ENCODE measurements around the gene LRRC7.

DNA sequence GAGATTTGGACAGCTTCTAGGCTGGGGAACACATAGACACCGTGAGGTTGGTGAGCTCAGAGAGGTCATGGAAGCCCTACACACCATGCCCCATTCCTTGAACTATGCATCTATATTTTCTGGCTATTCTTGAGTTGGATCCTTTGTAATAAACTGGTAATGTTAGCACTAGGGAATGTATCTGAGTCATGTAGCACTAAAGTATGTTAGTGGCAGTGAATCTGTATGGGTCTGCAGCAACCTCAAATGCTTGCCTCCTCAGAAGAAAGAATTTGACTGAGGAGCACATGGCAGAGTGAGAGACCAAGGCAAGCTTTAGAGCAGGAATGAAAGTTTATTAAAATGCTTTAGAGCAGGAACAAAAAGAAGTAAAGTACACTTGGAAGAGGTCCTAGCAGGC, 43.7 kb upstream of the LRRC7 start:
- TF ChIP-seq POLR2AphosphoS5 (IDR thresholded peaks at IDR 0.05; ENCODE audit: low read depth): no peak
- TF ChIP-seq, protein P1, sequence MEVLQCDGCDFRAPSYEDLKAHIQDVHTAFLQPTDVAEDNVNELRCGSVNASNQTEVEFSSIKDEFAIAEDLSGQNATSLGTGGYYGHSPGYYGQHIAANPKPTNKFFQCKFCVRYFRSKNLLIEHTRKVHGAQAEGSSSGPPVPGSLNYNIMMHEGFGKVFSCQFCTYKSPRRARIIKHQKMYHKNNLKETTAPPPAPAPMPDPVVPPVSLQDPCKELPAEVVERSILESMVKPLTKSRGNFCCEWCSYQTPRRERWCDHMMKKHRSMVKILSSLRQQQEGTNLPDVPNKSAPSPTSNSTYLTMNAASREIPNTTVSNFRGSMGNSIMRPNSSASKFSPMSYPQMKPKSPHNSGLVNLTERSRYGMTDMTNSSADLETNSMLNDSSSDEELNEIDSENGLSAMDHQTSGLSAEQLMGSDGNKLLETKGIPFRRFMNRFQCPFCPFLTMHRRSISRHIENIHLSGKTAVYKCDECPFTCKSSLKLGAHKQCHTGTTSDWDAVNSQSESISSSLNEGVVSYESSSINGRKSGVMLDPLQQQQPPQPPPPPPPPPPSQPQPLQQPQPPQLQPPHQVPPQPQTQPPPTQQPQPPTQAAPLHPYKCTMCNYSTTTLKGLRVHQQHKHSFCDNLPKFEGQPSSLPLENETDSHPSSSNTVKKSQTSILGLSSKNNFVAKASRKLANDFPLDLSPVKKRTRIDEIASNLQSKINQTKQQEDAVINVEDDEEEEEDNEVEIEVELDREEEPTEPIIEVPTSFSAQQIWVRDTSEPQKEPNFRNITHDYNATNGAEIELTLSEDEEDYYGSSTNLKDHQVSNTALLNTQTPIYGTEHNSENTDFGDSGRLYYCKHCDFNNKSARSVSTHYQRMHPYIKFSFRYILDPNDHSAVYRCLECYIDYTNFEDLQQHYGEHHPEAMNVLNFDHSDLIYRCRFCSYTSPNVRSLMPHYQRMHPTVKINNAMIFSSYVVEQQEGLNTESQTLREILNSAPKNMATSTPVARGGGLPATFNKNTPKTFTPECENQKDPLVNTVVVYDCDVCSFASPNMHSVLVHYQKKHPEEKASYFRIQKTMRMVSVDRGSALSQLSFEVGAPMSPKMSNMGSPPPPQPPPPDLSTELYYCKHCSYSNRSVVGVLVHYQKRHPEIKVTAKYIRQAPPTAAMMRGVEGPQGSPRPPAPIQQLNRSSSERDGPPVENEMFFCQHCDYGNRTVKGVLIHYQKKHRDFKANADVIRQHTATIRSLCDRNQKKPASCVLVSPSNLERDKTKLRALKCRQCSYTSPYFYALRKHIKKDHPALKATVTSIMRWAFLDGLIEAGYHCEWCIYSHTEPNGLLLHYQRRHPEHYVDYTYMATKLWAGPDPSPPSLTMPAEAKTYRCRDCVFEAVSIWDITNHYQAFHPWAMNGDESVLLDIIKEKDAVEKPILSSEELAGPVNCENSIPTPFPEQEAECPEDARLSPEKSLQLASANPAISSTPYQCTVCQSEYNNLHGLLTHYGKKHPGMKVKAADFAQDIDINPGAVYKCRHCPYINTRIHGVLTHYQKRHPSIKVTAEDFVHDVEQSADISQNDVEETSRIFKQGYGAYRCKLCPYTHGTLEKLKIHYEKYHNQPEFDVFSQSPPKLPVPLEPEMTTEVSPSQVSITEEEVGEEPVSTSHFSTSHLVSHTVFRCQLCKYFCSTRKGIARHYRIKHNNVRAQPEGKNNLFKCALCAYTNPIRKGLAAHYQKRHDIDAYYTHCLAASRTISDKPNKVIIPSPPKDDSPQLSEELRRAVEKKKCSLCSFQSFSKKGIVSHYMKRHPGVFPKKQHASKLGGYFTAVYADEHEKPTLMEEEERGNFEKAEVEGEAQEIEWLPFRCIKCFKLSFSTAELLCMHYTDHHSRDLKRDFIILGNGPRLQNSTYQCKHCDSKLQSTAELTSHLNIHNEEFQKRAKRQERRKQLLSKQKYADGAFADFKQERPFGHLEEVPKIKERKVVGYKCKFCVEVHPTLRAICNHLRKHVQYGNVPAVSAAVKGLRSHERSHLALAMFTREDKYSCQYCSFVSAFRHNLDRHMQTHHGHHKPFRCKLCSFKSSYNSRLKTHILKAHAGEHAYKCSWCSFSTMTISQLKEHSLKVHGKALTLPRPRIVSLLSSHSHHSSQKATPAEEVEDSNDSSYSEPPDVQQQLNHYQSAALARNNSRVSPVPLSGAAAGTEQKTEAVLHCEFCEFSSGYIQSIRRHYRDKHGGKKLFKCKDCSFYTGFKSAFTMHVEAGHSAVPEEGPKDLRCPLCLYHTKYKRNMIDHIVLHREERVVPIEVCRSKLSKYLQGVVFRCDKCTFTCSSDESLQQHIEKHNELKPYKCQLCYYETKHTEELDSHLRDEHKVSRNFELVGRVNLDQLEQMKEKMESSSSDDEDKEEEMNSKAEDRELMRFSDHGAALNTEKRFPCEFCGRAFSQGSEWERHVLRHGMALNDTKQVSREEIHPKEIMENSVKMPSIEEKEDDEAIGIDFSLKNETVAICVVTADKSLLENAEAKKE (CRISPR knock-in tag; IDR thresholded peaks at IDR 0.05): no peak
- TF ChIP-seq, protein P2, sequence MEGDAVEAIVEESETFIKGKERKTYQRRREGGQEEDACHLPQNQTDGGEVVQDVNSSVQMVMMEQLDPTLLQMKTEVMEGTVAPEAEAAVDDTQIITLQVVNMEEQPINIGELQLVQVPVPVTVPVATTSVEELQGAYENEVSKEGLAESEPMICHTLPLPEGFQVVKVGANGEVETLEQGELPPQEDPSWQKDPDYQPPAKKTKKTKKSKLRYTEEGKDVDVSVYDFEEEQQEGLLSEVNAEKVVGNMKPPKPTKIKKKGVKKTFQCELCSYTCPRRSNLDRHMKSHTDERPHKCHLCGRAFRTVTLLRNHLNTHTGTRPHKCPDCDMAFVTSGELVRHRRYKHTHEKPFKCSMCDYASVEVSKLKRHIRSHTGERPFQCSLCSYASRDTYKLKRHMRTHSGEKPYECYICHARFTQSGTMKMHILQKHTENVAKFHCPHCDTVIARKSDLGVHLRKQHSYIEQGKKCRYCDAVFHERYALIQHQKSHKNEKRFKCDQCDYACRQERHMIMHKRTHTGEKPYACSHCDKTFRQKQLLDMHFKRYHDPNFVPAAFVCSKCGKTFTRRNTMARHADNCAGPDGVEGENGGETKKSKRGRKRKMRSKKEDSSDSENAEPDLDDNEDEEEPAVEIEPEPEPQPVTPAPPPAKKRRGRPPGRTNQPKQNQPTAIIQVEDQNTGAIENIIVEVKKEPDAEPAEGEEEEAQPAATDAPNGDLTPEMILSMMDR (conservative IDR thresholded peaks at IDR 0.05; ENCODE audit: low read depth in 2 of 2): no peak
- TF ChIP-seq EZH2 (IDR thresholded peaks at IDR 0.05; ENCODE audit: low read depth, unreplicated experiment): no peak
- TF ChIP-seq, protein P3, sequence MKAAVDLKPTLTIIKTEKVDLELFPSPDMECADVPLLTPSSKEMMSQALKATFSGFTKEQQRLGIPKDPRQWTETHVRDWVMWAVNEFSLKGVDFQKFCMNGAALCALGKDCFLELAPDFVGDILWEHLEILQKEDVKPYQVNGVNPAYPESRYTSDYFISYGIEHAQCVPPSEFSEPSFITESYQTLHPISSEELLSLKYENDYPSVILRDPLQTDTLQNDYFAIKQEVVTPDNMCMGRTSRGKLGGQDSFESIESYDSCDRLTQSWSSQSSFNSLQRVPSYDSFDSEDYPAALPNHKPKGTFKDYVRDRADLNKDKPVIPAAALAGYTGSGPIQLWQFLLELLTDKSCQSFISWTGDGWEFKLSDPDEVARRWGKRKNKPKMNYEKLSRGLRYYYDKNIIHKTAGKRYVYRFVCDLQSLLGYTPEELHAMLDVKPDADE (IDR thresholded peaks at IDR 0.05): no peak
- TF ChIP-seq STAT1 (IDR thresholded peaks at IDR 0.05; ENCODE audit: unreplicated experiment): no peak
- TF ChIP-seq EZH2phosphoT487 (IDR thresholded peaks at IDR 0.05; ENCODE audit: unreplicated experiment): no peak
- TF ChIP-seq CREB1 (CRISPR knock-in tag; IDR thresholded peaks at IDR 0.05; ENCODE audit: low read depth): no peak
- TF ChIP-seq, protein P4, sequence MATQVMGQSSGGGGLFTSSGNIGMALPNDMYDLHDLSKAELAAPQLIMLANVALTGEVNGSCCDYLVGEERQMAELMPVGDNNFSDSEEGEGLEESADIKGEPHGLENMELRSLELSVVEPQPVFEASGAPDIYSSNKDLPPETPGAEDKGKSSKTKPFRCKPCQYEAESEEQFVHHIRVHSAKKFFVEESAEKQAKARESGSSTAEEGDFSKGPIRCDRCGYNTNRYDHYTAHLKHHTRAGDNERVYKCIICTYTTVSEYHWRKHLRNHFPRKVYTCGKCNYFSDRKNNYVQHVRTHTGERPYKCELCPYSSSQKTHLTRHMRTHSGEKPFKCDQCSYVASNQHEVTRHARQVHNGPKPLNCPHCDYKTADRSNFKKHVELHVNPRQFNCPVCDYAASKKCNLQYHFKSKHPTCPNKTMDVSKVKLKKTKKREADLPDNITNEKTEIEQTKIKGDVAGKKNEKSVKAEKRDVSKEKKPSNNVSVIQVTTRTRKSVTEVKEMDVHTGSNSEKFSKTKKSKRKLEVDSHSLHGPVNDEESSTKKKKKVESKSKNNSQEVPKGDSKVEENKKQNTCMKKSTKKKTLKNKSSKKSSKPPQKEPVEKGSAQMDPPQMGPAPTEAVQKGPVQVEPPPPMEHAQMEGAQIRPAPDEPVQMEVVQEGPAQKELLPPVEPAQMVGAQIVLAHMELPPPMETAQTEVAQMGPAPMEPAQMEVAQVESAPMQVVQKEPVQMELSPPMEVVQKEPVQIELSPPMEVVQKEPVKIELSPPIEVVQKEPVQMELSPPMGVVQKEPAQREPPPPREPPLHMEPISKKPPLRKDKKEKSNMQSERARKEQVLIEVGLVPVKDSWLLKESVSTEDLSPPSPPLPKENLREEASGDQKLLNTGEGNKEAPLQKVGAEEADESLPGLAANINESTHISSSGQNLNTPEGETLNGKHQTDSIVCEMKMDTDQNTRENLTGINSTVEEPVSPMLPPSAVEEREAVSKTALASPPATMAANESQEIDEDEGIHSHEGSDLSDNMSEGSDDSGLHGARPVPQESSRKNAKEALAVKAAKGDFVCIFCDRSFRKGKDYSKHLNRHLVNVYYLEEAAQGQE (IDR thresholded peaks at IDR 0.05; ENCODE audit: unreplicated experiment): no peak
- TF ChIP-seq ZNF114 (CRISPR knock-in tag; IDR thresholded peaks at IDR 0.05): no peak
- no peak for TF ChIP-seq NANOG (IDR thresholded peaks at IDR 0.05; ENCODE audit: borderline replicate concordance)
- TF ChIP-seq JUNB (IDR thresholded peaks at IDR 0.05; ENCODE audit: unreplicated experiment): no peak
